Subcutaneous adipose tissue (tissue), 4 donors: Measurements from ENCODE around the gene AGTPBP1. TPM values are rescaled to one million over a fixed set of nuclear protein-coding genes. Genes with fewer than 3 reads are reported as not detected.

Experiments
- CTCF ChIP-seq: fragments of 450-650 bp; IDR thresholded peaks from one replicate; pipeline ENCODE4 v1.5.1; 2016; ENCODE audit warnings: low read depth, mild to moderate bottlenecking, control low read depth, antibody characterized with exemption, moderate library complexity
- total RNA-seq, 4 donors: library from RNA; depleted of rRNA; stranded (reverse); fragments of >200 nt; gene quantifications; one replicate each; pipeline ENCODE4 v1.1.0, GENCODE V29; 2016

The AGTPBP1 gene
- total RNA-seq, 4 donors from 2014 or later, result 25.6 to 36.4 (median 31.3) TPM

- no peak for TF ChIP-seq CTCF
Measured at GRCh38 chr9:85603936-85604335, 137.8 kb downstream of the AGTPBP1 start.

- no peak for TF ChIP-seq CTCF
Measured at GRCh38 chr9:85602742-85603141, 139.0 kb downstream of the AGTPBP1 start.

- no peak for TF ChIP-seq CTCF
Measured at GRCh38 chr9:85600675-85601263, 141.0 kb downstream of the AGTPBP1 start.

- TF ChIP-seq CTCF, result no peak
Measured at GRCh38 chr9:85599540-85600105, 142.1 kb downstream of the AGTPBP1 start.

GRCh38 chr9:85594316-85594715, 147.4 kb downstream of the AGTPBP1 start:
- TF ChIP-seq CTCF, result no peak

- no peak for TF ChIP-seq CTCF
Measured at GRCh38 chr9:85586684-85587083, 155.1 kb downstream of the AGTPBP1 start.

GRCh38 chr9:85577353-85577952, 164.3 kb downstream of the AGTPBP1 start:
- no peak for TF ChIP-seq CTCF
